ENCODE results near the gene GPC5.

GPC5 gene

GRCh38 chr13:92384410-92384809 lies 986.0 kb downstream of the GPC5 start:
- Mint-ChIP-seq H3K4me1 (no peaks in the 10 kb centered on the region), H3K27me3 (no peaks in the 10 kb centered on the region), H3K27ac (no peak overlapping the region)

GRCh38 chr13:92387245-92387644 lies 988.8 kb downstream of the GPC5 start:
- H3K4me1 Mint-ChIP-seq = no peaks in the 10 kb centered on the region

More at GRCh38 chr13:92384410-92384809, 986.0 kb downstream of the GPC5 start:
- no peak for ATAC-seq
- no peaks in the 10 kb centered on the region for H3K36me3 Mint-ChIP-seq (ENCODE audit: low read depth)
- no peak overlapping the region for H3K4me3 Mint-ChIP-seq
- DNase-seq = no peak
- H3K9me3 Mint-ChIP-seq = peaks cover 4% of the 10 kb centered on the region

GRCh38 chr13:92390217-92390616 lies 991.8 kb downstream of the GPC5 start:
- Mint-ChIP-seq H3K36me3 (ENCODE audit: low read depth) (no peaks in the 10 kb centered on the region), H3K27me3 (no peaks in the 10 kb centered on the region), H3K9me3 (no peaks in the 10 kb centered on the region), H3K4me1 (no peaks in the 10 kb centered on the region), H3K27ac (no peak overlapping the region), H3K4me3 (no peak overlapping the region)
- DNase-seq (no peak), ATAC-seq (no peak)

More at GRCh38 chr13:92387245-92387644, 988.8 kb downstream of the GPC5 start:
- DNase-seq (no peak), ATAC-seq (no peak)
- no peak overlapping the region for H3K4me3 Mint-ChIP-seq
- no peaks in the 10 kb centered on the region for H3K27me3 Mint-ChIP-seq
- H3K27ac Mint-ChIP-seq = no peak overlapping the region
- no peaks in the 10 kb centered on the region for H3K36me3 Mint-ChIP-seq (ENCODE audit: low read depth)
- no peaks in the 10 kb centered on the region for H3K9me3 Mint-ChIP-seq

GRCh38 chr13:92403606-92404005 lies 1005.2 kb downstream of the GPC5 start:
- Mint-ChIP-seq H3K27ac (no peak overlapping the region), H3K4me1 (no peaks in the 10 kb centered on the region), H3K4me3 (no peak overlapping the region), H3K9me3 (peaks cover 3% of the 10 kb centered on the region), H3K36me3 (ENCODE audit: low read depth) (no peaks in the 10 kb centered on the region), H3K27me3 (no peaks in the 10 kb centered on the region)
- ATAC-seq = no peak
- no peak for DNase-seq

GRCh38 chr13:92407858-92408257 lies 1009.4 kb downstream of the GPC5 start:
- Mint-ChIP-seq H3K27me3 (no peaks in the 10 kb centered on the region), H3K4me1 (no peaks in the 10 kb centered on the region), H3K9me3 (no peaks in the 10 kb centered on the region), H3K4me3 (no peak overlapping the region), H3K36me3 (ENCODE audit: low read depth) (no peaks in the 10 kb centered on the region), H3K27ac (no peak overlapping the region)
- DNase-seq (no peak), ATAC-seq (no peak)

GRCh38 chr13:92412481-92412880 lies 1014.1 kb downstream of the GPC5 start:
- Mint-ChIP-seq H3K4me1 (no peaks in the 10 kb centered on the region), H3K27me3 (no peaks in the 10 kb centered on the region), H3K4me3 (no peak overlapping the region), H3K27ac (no peak overlapping the region), H3K36me3 (ENCODE audit: low read depth) (no peaks in the 10 kb centered on the region), H3K9me3 (peaks cover 3% of the 10 kb centered on the region)
- ATAC-seq (no peak), DNase-seq (no peak)

- H3K27ac Mint-ChIP-seq = no peak overlapping the region
- H3K27me3 Mint-ChIP-seq = no peaks in the 10 kb centered on the region
- DNase-seq = no peak
- no peak for ATAC-seq
- H3K4me3 Mint-ChIP-seq = no peak overlapping the region
- no peaks in the 10 kb centered on the region for H3K36me3 Mint-ChIP-seq (ENCODE audit: low read depth)
- no peaks in the 10 kb centered on the region for H3K4me1 Mint-ChIP-seq
- H3K9me3 Mint-ChIP-seq = peaks cover 3% of the 10 kb centered on the region
Measured at GRCh38 chr13:92412996-92413395, 1014.6 kb downstream of the GPC5 start.

GRCh38 chr13:92413452-92413851 lies 1015.0 kb downstream of the GPC5 start:
- Mint-ChIP-seq H3K27me3 (no peaks in the 10 kb centered on the region), H3K4me1 (no peaks in the 10 kb centered on the region), H3K9me3 (peaks cover 3% of the 10 kb centered on the region), H3K27ac (no peak overlapping the region), H3K36me3 (ENCODE audit: low read depth) (no peaks in the 10 kb centered on the region), H3K4me3 (no peak overlapping the region)
- no peak for DNase-seq
- no peak for ATAC-seq

GRCh38 chr13:92414851-92415250 lies 1016.4 kb downstream of the GPC5 start:
- no peak overlapping the region for H3K4me3 Mint-ChIP-seq
- H3K36me3 Mint-ChIP-seq (ENCODE audit: low read depth) = no peaks in the 10 kb centered on the region
- H3K27ac Mint-ChIP-seq = no peak overlapping the region
- H3K4me1 Mint-ChIP-seq = no peaks in the 10 kb centered on the region
- H3K9me3 Mint-ChIP-seq = peaks cover 3% of the 10 kb centered on the region
- no peaks in the 10 kb centered on the region for H3K27me3 Mint-ChIP-seq
- DNase-seq (no peak), ATAC-seq (no peak)

- no peaks in the 10 kb centered on the region for H3K36me3 Mint-ChIP-seq (ENCODE audit: low read depth)
- DNase-seq (no peak), ATAC-seq (no peak)
- no peak overlapping the region for H3K4me3 Mint-ChIP-seq
- H3K27ac Mint-ChIP-seq = no peak overlapping the region
- H3K4me1 Mint-ChIP-seq = no peaks in the 10 kb centered on the region
- peaks cover 3% of the 10 kb centered on the region for H3K9me3 Mint-ChIP-seq
- H3K27me3 Mint-ChIP-seq = no peaks in the 10 kb centered on the region
Measured at GRCh38 chr13:92415781-92416180, 1017.4 kb downstream of the GPC5 start.

- H3K27ac Mint-ChIP-seq = no peak overlapping the region
- no peaks in the 10 kb centered on the region for H3K4me1 Mint-ChIP-seq
- H3K4me3 Mint-ChIP-seq = no peak overlapping the region
- DNase-seq (no peak), ATAC-seq (no peak)
- no peaks in the 10 kb centered on the region for H3K36me3 Mint-ChIP-seq (ENCODE audit: low read depth)
- no peaks in the 10 kb centered on the region for H3K27me3 Mint-ChIP-seq
- H3K9me3 Mint-ChIP-seq = peaks cover 17% of the 10 kb centered on the region
Measured at GRCh38 chr13:92418818-92419412, 1020.5 kb downstream of the GPC5 start.

GRCh38 chr13:92429231-92429630 lies 1030.8 kb downstream of the GPC5 start:
- Mint-ChIP-seq H3K4me1 (no peaks in the 10 kb centered on the region), H3K27ac (no peak overlapping the region), H3K27me3 (no peaks in the 10 kb centered on the region), H3K9me3 (peaks cover 19% of the 10 kb centered on the region), H3K4me3 (no peak overlapping the region), H3K36me3 (ENCODE audit: low read depth) (no peaks in the 10 kb centered on the region)
- no peak for ATAC-seq
- DNase-seq = no peak

- Mint-ChIP-seq H3K9me3 (peaks cover 12% of the 10 kb centered on the region), H3K36me3 (ENCODE audit: low read depth) (no peaks in the 10 kb centered on the region), H3K4me1 (no peaks in the 10 kb centered on the region), H3K27ac (no peak overlapping the region), H3K4me3 (no peak overlapping the region), H3K27me3 (no peaks in the 10 kb centered on the region)
- DNase-seq = no peak
- no peak for ATAC-seq
Measured at GRCh38 chr13:92433386-92433785, 1035.0 kb downstream of the GPC5 start.

GRCh38 chr13:92433963-92434362 lies 1035.5 kb downstream of the GPC5 start:
- no peaks in the 10 kb centered on the region for H3K4me1 Mint-ChIP-seq
- H3K36me3 Mint-ChIP-seq (ENCODE audit: low read depth) = no peaks in the 10 kb centered on the region
- H3K9me3 Mint-ChIP-seq = peaks cover 12% of the 10 kb centered on the region
- H3K4me3 Mint-ChIP-seq = no peak overlapping the region
- DNase-seq (no peak), ATAC-seq (no peak)
- H3K27ac Mint-ChIP-seq = no peak overlapping the region
- H3K27me3 Mint-ChIP-seq = no peaks in the 10 kb centered on the region

GRCh38 chr13:92436924-92437323 lies 1038.5 kb downstream of the GPC5 start:
- H3K4me3 Mint-ChIP-seq = no peak overlapping the region
- no peak for DNase-seq

GRCh38 chr13:92444244-92444643 lies 1045.8 kb downstream of the GPC5 start:
- Mint-ChIP-seq H3K4me3 (no peak overlapping the region), H3K9me3 (peaks cover 19% of the 10 kb centered on the region), H3K27me3 (no peaks in the 10 kb centered on the region), H3K27ac (no peak overlapping the region), H3K4me1 (no peaks in the 10 kb centered on the region), H3K36me3 (ENCODE audit: low read depth) (no peaks in the 10 kb centered on the region)
- no peak for DNase-seq
- ATAC-seq = no peak

More at GRCh38 chr13:92436924-92437323, 1038.5 kb downstream of the GPC5 start:
- Mint-ChIP-seq H3K4me1 (no peaks in the 10 kb centered on the region), H3K27me3 (no peaks in the 10 kb centered on the region), H3K36me3 (ENCODE audit: low read depth) (no peaks in the 10 kb centered on the region), H3K27ac (no peak overlapping the region), H3K9me3 (peaks cover 11% of the 10 kb centered on the region)
- ATAC-seq = no peak
